ENCODE results near the gene MARCHF11.

The MARCHF11 gene

GRCh38 chr5:16131878-16132277 lies 47.7 kb downstream of the MARCHF11 start:
- no peak for DNase-seq (ENCODE audit: low spot score)

- no peak for DNase-seq (ENCODE audit: low spot score)
These were observed 50.6 kb downstream of the MARCHF11 start for GRCh38 chr5:16128944-16129343.

- no peak for DNase-seq (ENCODE audit: low spot score)
These were observed 51.6 kb downstream of the MARCHF11 start for GRCh38 chr5:16127865-16128544.

GRCh38 chr5:16120579-16120978 lies 59.0 kb downstream of the MARCHF11 start:
- no peak for DNase-seq (ENCODE audit: low spot score)

GRCh38 chr5:16119790-16120189 lies 59.8 kb downstream of the MARCHF11 start:
- DNase-seq (ENCODE audit: low spot score): no peak

- DNase-seq (ENCODE audit: low spot score): no peak
These were observed 64.5 kb downstream of the MARCHF11 start for GRCh38 chr5:16115140-16115539.

- DNase-seq (ENCODE audit: low spot score): no peak
These were observed 71.2 kb downstream of the MARCHF11 start for GRCh38 chr5:16108418-16108817.

GRCh38 chr5:16104961-16105360 lies 74.6 kb downstream of the MARCHF11 start:
- no peak for DNase-seq (ENCODE audit: low spot score)

GRCh38 chr5:16095612-16096011 lies 84.0 kb downstream of the MARCHF11 start:
- DNase-seq (ENCODE audit: low spot score): no peak

GRCh38 chr5:16090270-16090669 lies 89.3 kb downstream of the MARCHF11 start:
- no peak for DNase-seq (ENCODE audit: low spot score)

GRCh38 chr5:16082982-16083381 lies 96.6 kb downstream of the MARCHF11 start:
- no peak for DNase-seq (ENCODE audit: low spot score)

- no peak for DNase-seq (ENCODE audit: low spot score)
These were observed 97.5 kb downstream of the MARCHF11 start for GRCh38 chr5:16082053-16082452.

GRCh38 chr5:16081376-16081955 lies 98.1 kb downstream of the MARCHF11 start:
- DNase-seq (ENCODE audit: low spot score): no peak

- no peak for DNase-seq (ENCODE audit: low spot score)
These were observed 102.9 kb downstream of the MARCHF11 start for GRCh38 chr5:16076657-16077056.

- DNase-seq (ENCODE audit: low spot score): no peak
These were observed 105.2 kb downstream of the MARCHF11 start for GRCh38 chr5:16074358-16074757.

GRCh38 chr5:16072616-16073015 lies 107.0 kb downstream of the MARCHF11 start:
- no peak for DNase-seq (ENCODE audit: low spot score)

- DNase-seq (ENCODE audit: low spot score): no peak
These were observed 112.2 kb downstream of the MARCHF11 start for GRCh38 chr5:16067415-16067814.

- no peak for DNase-seq (ENCODE audit: low spot score)
These were observed 112.8 kb downstream of the MARCHF11 start for GRCh38 chr5:16066810-16067209.

- DNase-seq (ENCODE audit: low spot score): no peak
These were observed 113.3 kb downstream of the MARCHF11 start for GRCh38 chr5:16066320-16066719.

- no peak for DNase-seq (ENCODE audit: low spot score)
These were observed 113.8 kb downstream of the MARCHF11 start for GRCh38 chr5:16065831-16066230.

GRCh38 chr5:16064135-16064893 lies 115.3 kb downstream of the MARCHF11 start:
- DNase-seq (ENCODE audit: low spot score): no peak

GRCh38 chr5:16061163-16061562 lies 118.4 kb downstream of the MARCHF11 start:
- no peak for DNase-seq (ENCODE audit: low spot score)

GRCh38 chr5:16057277-16057676 lies 122.3 kb downstream of the MARCHF11 start:
- no peak for DNase-seq (ENCODE audit: low spot score)
